Measurements from ENCODE around the gene EARS2. TPM values are rescaled to one million over a fixed set of nuclear protein-coding genes. Genes with fewer than 3 reads are reported as not detected.

EARS2 gene
- total and polyA plus RNA-seq, 4 donors, result 4.8 to 14.9 (median 8.6) TPM

- ATAC-seq (ENCODE audit: low FRiP score) (no peak), DNase-seq (no peak)
- intact Hi-C loops (cut with DNase I), result no loop called here
- Histone ChIP-seq H3K4me3 (ENCODE audit: low read length in 2 of 2) (no peak overlapping the region), H3K36me3 (ENCODE audit: control insufficient read depth in 1 of 2, insufficient read depth in 2 of 2, low read length in 1 of 2) (peaks cover 2 to 15% of the 10 kb centered on the region in 2 donors), H3K27ac (ENCODE audit: low read depth in 1 of 2, low read length in 2 of 2) (no peak overlapping the region), H3K4me1 (ENCODE audit: control insufficient read depth in 1 of 2, insufficient read depth in 2 of 2, low read length in 2 of 2) (no peaks in the 10 kb centered on the region), H3K27me3 (ENCODE audit: control insufficient read depth in 1 of 2, insufficient read depth in 2 of 2, low read length in 1 of 2) (no peaks in the 10 kb centered on the region), H3K9me3 (ENCODE audit: control insufficient read depth, low read length) (no peaks in the 10 kb centered on the region)
- WGBS, 2 donors, result 90 to 91% methylated on average over 9 of the region's 9 CpGs
These were observed 15.2 kb upstream of the EARS2 start for GRCh38 chr16:23572394-23572793.

- H3K9me3 ChIP-seq (ENCODE audit: control insufficient read depth, low read length), result no peaks in the 10 kb centered on the region
- H3K4me1 ChIP-seq (ENCODE audit: control insufficient read depth in 1 of 2, insufficient read depth in 2 of 2, low read length in 2 of 2), result no peaks in the 10 kb centered on the region
- WGBS, 2 donors, result 89 to 91% methylated on average over 5 of the region's 5 CpGs
- H3K27ac ChIP-seq (ENCODE audit: low read depth in 1 of 2, low read length in 2 of 2), result no peak overlapping the region
- H3K36me3 ChIP-seq (ENCODE audit: control insufficient read depth in 1 of 2, insufficient read depth in 2 of 2, low read length in 1 of 2), result peaks cover 3 to 15% of the 10 kb centered on the region in 2 donors
- ATAC-seq (ENCODE audit: low FRiP score) (no peak), DNase-seq (no peak)
- intact Hi-C loops (cut with DNase I), result no loop called here
- no peak overlapping the region for H3K4me3 ChIP-seq (ENCODE audit: low read length in 2 of 2)
- no peaks in the 10 kb centered on the region for H3K27me3 ChIP-seq (ENCODE audit: control insufficient read depth in 1 of 2, insufficient read depth in 2 of 2, low read length in 1 of 2)
These were observed 14.7 kb upstream of the EARS2 start for GRCh38 chr16:23571895-23572294.

- no peaks in the 10 kb centered on the region for H3K27me3 ChIP-seq (ENCODE audit: control insufficient read depth in 1 of 2, insufficient read depth in 2 of 2, low read length in 1 of 2)
- H3K36me3 ChIP-seq (ENCODE audit: control insufficient read depth in 1 of 2, insufficient read depth in 2 of 2, low read length in 1 of 2), result peaks cover 3 to 15% of the 10 kb centered on the region in 2 donors
- no peaks in the 10 kb centered on the region for H3K4me1 ChIP-seq (ENCODE audit: control insufficient read depth in 1 of 2, insufficient read depth in 2 of 2, low read length in 2 of 2)
- intact Hi-C loops (cut with DNase I), result no loop called here
- no peak for ATAC-seq (ENCODE audit: low FRiP score)
- 87 to 88% methylated on average over 8 of the region's 8 CpGs for WGBS, 2 donors
- H3K27ac ChIP-seq (ENCODE audit: low read depth in 1 of 2, low read length in 2 of 2), result no peak overlapping the region
- no peaks in the 10 kb centered on the region for H3K9me3 ChIP-seq (ENCODE audit: control insufficient read depth, low read length)
- H3K4me3 ChIP-seq (ENCODE audit: low read length in 2 of 2), result no peak overlapping the region
- DNase-seq, result peak in 1 of 2 donors; percentile 65
These were observed 14.0 kb upstream of the EARS2 start for GRCh38 chr16:23570992-23571632.

GRCh38 chr16:23567602-23568001, 10.5 kb upstream of the EARS2 start:
- ATAC-seq (ENCODE audit: low FRiP score), result no peak
- H3K27me3 ChIP-seq (ENCODE audit: control insufficient read depth in 1 of 2, insufficient read depth in 2 of 2, low read length in 1 of 2), result no peaks in the 10 kb centered on the region
- no peak for DNase-seq
- WGBS, 2 donors, result 92 to 97% methylated on average over 3 of the region's 3 CpGs
- H3K9me3 ChIP-seq (ENCODE audit: control insufficient read depth, low read length), result no peaks in the 10 kb centered on the region
- intact Hi-C loops (cut with DNase I), result no loop called here
- H3K36me3 ChIP-seq (ENCODE audit: control insufficient read depth in 1 of 2, insufficient read depth in 2 of 2, low read length in 1 of 2), result peaks cover 11 to 24% of the 10 kb centered on the region in 2 donors
- H3K4me1 ChIP-seq (ENCODE audit: control insufficient read depth in 1 of 2, insufficient read depth in 2 of 2, low read length in 2 of 2), result no peaks in the 10 kb centered on the region
- no peak overlapping the region for H3K4me3 ChIP-seq (ENCODE audit: low read length in 2 of 2)
- no peak overlapping the region for H3K27ac ChIP-seq (ENCODE audit: low read depth in 1 of 2, low read length in 2 of 2)

- Histone ChIP-seq H3K36me3 (ENCODE audit: control insufficient read depth in 1 of 2, insufficient read depth in 2 of 2, low read length in 1 of 2) (peaks cover 11 to 21% of the 10 kb centered on the region in 2 donors), H3K27ac (ENCODE audit: low read depth in 1 of 2, low read length in 2 of 2) (no peak overlapping the region), H3K4me1 (ENCODE audit: control insufficient read depth in 1 of 2, insufficient read depth in 2 of 2, low read length in 2 of 2) (no peaks in the 10 kb centered on the region), H3K4me3 (ENCODE audit: low read length in 2 of 2) (no peak overlapping the region), H3K27me3 (ENCODE audit: control insufficient read depth in 1 of 2, insufficient read depth in 2 of 2, low read length in 1 of 2) (no peaks in the 10 kb centered on the region), H3K9me3 (ENCODE audit: control insufficient read depth, low read length) (no peaks in the 10 kb centered on the region)
- intact Hi-C loops (cut with DNase I), result no loop called here
- ATAC-seq (ENCODE audit: low FRiP score), result no peak
- 88 to 91% methylated on average over 8 of the region's 8 CpGs for WGBS, 2 donors
- no peak for DNase-seq
These were observed 9.6 kb upstream of the EARS2 start for GRCh38 chr16:23566724-23567123.

GRCh38 chr16:23564575-23565363, 7.6 kb upstream of the EARS2 start:
- Histone ChIP-seq H3K4me3 (ENCODE audit: low read length in 2 of 2) (no peak overlapping the region), H3K4me1 (ENCODE audit: control insufficient read depth in 1 of 2, insufficient read depth in 2 of 2, low read length in 2 of 2) (no peaks in the 10 kb centered on the region), H3K36me3 (ENCODE audit: control insufficient read depth in 1 of 2, insufficient read depth in 2 of 2, low read length in 1 of 2) (peaks cover 12 to 15% of the 10 kb centered on the region in 2 donors), H3K9me3 (ENCODE audit: control insufficient read depth, low read length) (no peaks in the 10 kb centered on the region), H3K27me3 (ENCODE audit: control insufficient read depth in 1 of 2, insufficient read depth in 2 of 2, low read length in 1 of 2) (no peaks in the 10 kb centered on the region), H3K27ac (ENCODE audit: low read depth in 1 of 2, low read length in 2 of 2) (no peak overlapping the region)
- intact Hi-C loops (cut with DNase I), result no loop called here
- 80 to 85% methylated on average over 9 of the region's 9 CpGs for WGBS, 2 donors
- DNase-seq, result no peak
- ATAC-seq (ENCODE audit: low FRiP score), result no peak

GRCh38 chr16:23563186-23563585, 6.0 kb upstream of the EARS2 start:
- Histone ChIP-seq H3K4me3 (ENCODE audit: low read length in 2 of 2) (no peak overlapping the region), H3K36me3 (ENCODE audit: control insufficient read depth in 1 of 2, insufficient read depth in 2 of 2, low read length in 1 of 2) (peaks cover 15 to 16% of the 10 kb centered on the region in 2 donors), H3K9me3 (ENCODE audit: control insufficient read depth, low read length) (no peaks in the 10 kb centered on the region), H3K4me1 (ENCODE audit: control insufficient read depth in 1 of 2, insufficient read depth in 2 of 2, low read length in 2 of 2) (peaks cover 0 to 2% of the 10 kb centered on the region in 2 donors), H3K27ac (ENCODE audit: low read depth in 1 of 2, low read length in 2 of 2) (no peak overlapping the region), H3K27me3 (ENCODE audit: control insufficient read depth in 1 of 2, insufficient read depth in 2 of 2, low read length in 1 of 2) (no peaks in the 10 kb centered on the region)
- WGBS, 2 donors, result 85 to 90% methylated on average over 6 of the region's 6 CpGs
- ATAC-seq (ENCODE audit: low FRiP score), result no peak
- DNase-seq, result no peak
- intact Hi-C loops (cut with DNase I), result no loop called here

- 87 to 91% methylated on average over 13 of the region's 13 CpGs for WGBS, 2 donors
- no peak overlapping the region for H3K27ac ChIP-seq (ENCODE audit: low read depth in 1 of 2, low read length in 2 of 2)
- peaks cover 13 to 15% of the 10 kb centered on the region in 2 donors for H3K36me3 ChIP-seq (ENCODE audit: control insufficient read depth in 1 of 2, insufficient read depth in 2 of 2, low read length in 1 of 2)
- H3K4me3 ChIP-seq (ENCODE audit: low read length in 2 of 2), result no peak overlapping the region
- ATAC-seq (ENCODE audit: low FRiP score), result no peak
- intact Hi-C loops (cut with DNase I), result no loop called here
- H3K9me3 ChIP-seq (ENCODE audit: control insufficient read depth, low read length), result no peaks in the 10 kb centered on the region
- no peak for DNase-seq
- peaks cover 0 to 2% of the 10 kb centered on the region in 2 donors for H3K4me1 ChIP-seq (ENCODE audit: control insufficient read depth in 1 of 2, insufficient read depth in 2 of 2, low read length in 2 of 2)
- no peaks in the 10 kb centered on the region for H3K27me3 ChIP-seq (ENCODE audit: control insufficient read depth in 1 of 2, insufficient read depth in 2 of 2, low read length in 1 of 2)
These were observed 5.4 kb upstream of the EARS2 start for GRCh38 chr16:23562505-23562904.

- H3K27me3 ChIP-seq (ENCODE audit: control insufficient read depth in 1 of 2, insufficient read depth in 2 of 2, low read length in 1 of 2), result no peaks in the 10 kb centered on the region
- no peak overlapping the region for H3K4me3 ChIP-seq (ENCODE audit: low read length in 2 of 2)
- peaks cover 13% of the 10 kb centered on the region in 2 donors for H3K36me3 ChIP-seq (ENCODE audit: control insufficient read depth in 1 of 2, insufficient read depth in 2 of 2, low read length in 1 of 2)
- DNase-seq, result no peak
- WGBS, 2 donors, result 70 to 73% methylated on average over 5 of the region's 5 CpGs
- no peak for ATAC-seq (ENCODE audit: low FRiP score)
- intact Hi-C loops (cut with DNase I), result no loop called here
- H3K4me1 ChIP-seq (ENCODE audit: control insufficient read depth in 1 of 2, insufficient read depth in 2 of 2, low read length in 2 of 2), result peaks cover 0 to 2% of the 10 kb centered on the region in 2 donors
- H3K27ac ChIP-seq (ENCODE audit: low read depth in 1 of 2, low read length in 2 of 2), result no peak overlapping the region
- H3K9me3 ChIP-seq (ENCODE audit: control insufficient read depth, low read length), result no peaks in the 10 kb centered on the region
These were observed 4.4 kb upstream of the EARS2 start for GRCh38 chr16:23561586-23561985.
